ENCODE measurements around the gene PDE5A.
A peak's percentile ranks its signal among the peaks of the same experiment; 100 is the strongest.
"Not testable (repeated sequence)": the region's sequence is repeated elsewhere in the genome, so short reads cannot be mapped to it uniquely, and the experiment has no call there.

The PDE5A gene

DNA sequence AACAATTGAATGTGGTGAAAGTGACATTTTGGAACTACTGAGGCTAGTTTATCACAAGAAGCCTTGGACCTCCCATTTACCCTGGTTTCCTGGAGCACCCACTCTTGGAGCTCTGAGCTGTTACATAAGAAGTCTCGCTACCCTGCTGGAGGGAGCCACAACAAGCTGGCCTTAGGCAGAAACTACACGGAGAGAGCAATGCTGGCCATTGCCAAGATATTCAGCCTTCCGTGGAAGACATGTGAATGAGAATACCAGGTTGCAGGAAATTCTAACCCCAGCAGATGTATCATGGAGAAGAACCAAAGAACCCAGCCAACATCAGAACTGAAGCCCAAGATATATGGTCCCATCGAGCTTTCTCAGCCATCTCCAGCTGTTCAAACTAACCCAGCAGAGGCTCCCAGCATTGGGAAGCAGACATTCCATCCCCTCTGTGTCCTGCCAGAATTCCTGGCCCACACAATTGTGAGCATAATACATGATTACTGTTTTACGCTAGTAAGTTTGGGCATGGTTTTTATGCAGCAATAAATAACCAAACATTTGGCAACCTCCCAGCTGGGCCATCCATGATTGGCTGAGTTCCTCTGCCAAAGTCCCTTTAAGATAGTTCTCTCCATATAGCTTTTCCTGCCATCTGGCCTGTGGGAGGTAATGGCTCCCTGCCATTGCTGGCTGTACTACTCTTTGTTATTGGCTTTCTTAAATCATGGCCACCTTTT, 17.9 kb upstream of the PDE5A start:
- DNase-seq (ENCODE audit: low read depth in 2 of 2) = no peak

DNA sequence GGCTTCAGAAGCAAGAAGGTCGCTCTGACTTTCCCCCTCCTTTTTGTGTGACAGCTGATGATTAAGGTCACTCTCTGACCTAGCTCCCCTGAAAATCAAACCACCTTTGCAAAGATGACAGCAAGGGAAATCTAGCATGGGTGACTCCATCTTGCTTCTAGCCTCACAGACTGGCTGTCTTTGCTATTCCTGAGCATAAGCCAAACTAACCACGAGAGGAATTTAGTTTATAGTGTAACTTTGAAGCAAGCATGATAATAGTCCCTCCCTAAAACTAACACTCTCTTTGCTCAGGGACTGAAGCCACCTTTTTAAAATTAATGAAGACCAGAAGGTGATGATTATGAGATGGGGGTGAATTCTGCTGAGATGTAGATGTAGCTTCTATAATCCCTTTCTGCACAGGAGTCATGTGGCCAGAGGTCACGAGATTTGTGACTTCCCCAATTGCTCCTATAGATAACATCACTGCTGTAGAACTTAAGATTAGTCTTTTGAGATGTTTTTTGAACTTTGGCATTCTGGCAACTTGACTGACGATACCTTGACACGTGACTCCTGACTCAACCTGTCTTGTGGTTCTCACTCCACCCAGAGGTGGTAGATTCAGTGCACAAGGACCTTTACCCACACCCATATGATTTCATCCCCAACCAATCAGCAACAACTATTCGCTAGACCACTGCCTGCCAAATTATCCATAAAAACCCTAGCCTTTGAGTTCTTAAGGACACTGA, 14.9 kb upstream of the PDE5A start:
- no peak for DNase-seq (ENCODE audit: low read depth in 2 of 2)

DNA sequence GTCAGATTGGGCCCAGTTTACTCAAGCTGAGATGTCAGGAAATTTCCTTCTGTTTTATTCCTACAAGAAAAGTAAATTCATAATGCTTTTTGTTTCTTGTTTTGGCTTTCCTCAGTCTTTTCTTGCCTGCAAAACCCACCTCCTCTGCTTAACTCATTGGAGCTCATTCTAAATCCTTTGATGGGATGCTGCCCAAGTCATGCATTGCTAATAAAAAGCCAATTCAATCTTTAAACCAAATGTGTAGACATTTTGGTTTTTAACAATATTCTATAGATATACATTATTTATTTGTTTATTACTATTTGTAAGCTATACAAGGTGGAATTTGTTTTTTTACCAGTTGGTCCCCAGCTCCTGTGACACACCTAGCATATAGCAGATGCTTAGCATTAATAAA, 13.2 kb upstream of the PDE5A start:
- no peak for DNase-seq (ENCODE audit: low read depth in 2 of 2)

DNA sequence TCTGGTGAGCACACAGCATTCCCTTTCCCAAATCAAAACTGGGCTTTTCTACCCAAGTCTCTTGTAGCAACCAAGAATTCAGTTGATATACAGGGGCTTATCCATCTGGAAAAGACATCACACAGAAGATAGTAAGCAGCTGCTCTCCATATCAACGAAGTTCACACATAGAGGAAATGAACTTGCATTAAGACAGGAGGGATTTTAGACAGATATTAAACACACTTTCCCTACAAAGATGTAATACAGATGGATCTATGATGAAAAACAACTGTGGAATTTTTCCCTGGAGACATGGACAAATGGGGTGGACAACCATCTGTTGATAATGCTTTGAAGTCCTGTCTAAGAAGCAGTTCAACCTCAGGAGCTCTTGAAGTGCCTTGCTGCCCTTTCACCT, 9.8 kb upstream of the PDE5A start:
- DNase-seq (ENCODE audit: low read depth in 2 of 2) = no peak

DNA sequence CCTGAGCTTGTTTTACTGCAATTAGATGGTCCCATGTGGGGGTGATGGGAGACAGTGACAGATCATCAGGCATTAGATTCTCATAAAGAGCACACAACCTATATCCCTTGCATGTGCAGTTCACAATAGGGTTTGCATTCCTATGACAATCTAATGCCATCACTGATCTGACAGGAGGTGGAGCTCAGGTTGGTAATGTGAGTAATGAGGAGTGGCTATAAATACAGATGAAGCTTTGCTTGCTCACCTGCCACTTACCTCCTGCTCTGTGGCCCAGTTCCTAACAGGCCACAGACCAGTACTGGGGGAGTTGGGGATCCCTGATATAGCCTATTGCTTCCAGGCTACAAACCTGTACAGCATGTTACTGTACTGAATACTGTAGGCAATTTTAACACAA, 8.2 kb upstream of the PDE5A start:
- DNase-seq (ENCODE audit: low read depth in 2 of 2) = not testable (repeated sequence)

DNA sequence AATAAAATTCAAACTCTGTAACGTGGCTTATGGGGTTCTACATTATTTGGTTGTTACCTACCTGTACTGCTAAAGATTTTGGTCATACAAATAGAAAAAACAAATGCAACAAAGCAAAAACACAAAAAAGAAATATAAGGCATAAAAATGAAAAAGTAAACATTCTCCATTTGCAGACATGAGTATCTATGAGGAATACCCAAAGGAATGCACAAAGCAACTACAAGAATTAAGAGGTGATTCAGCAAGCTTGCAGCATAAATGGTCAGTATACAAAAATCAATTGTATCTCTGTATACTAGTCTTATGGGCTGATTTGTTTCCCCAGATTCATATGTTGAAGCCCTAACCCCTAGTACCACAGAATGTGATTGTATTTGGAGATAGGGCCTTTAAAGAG, 3.6 kb upstream of the PDE5A start:
- no peak for DNase-seq (ENCODE audit: low read depth in 2 of 2)

DNA sequence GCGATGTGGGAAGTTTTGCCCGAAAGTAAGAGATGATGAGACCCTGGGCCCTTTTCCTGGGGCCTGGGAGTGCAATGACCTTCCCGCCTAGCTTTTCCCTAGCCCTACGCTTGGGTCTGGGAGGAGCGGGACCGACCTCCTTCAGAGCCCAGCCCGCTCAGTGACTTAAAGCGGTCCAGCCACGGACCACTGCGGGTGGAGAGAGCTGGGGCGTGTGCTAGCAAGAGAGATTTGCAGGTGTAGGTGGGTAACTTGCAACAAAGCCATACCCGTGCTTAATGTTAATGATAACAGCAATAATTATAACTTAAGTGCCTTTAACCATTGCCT, 503 bp upstream of the PDE5A start:
- DNase-seq (ENCODE audit: low read depth in 2 of 2) = no peak

DNA sequence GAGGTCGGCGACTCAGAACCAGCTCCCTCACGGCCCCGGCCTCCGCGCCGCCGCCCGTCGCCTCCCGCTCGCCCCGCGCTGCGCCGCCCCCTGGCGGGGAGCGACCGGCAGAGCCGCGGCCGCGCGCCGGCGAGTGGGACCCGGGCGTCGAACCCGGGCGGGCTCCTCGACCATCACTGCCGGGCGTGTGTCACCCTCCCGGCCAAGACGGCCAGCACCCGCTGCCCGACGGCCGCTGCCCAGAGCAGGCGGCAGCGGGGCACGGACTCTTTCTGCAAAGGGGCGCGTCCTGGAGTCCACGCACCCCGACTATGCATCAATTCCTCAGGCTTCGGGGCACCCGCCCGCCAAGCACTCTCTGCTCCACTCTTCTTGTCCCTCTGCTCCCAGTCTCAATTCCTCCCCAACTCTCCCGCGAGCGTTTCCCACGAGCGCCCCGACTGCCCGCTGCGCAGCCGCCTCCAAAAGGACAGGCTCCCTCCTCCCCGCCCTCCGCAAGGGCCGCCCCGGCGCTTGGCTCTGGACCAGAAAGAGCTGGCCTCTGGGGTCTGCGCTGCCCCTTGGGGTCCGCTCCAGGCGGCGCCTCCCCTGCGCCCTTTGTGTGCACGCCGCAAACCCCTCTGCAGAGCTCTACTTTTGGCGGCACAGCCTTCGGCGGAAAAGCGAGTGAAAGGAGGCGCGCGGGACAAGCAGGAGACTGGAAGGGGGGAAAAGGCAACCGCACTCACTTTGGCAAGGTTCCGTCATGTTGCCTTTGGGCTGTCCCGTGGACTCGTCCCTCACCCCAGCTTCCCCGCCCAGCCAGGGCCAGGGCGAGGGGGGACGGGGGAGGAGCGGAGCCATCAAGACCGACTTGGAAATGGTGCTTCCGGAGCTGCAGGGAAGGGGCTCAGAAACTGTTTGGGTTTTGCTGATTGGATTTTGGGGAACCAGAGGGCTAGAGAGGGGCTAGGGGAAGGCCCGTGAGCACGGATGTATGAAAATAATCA, 1.0 kb downstream of the PDE5A start:
- peak in 1 of 2 donors; percentile 23 for DNase-seq (ENCODE audit: low read depth in 2 of 2)

DNA sequence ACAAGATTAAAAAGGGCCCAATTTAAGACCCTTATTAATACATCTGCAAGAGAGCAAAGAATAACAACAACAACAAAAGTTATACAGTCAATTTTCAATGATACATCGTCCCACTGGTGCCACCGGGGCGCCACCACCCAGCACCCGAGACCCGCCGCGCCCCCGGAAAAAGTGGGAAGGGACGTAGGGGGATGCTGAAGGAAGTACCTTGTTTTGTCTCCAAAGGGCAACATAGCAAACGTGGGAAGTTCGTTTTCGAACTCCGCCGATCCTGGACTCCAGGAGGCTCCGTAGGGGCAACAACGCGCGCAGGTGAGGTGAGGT, 1.7 kb downstream of the PDE5A start:
- no peak for DNase-seq (ENCODE audit: low read depth in 2 of 2)

DNA sequence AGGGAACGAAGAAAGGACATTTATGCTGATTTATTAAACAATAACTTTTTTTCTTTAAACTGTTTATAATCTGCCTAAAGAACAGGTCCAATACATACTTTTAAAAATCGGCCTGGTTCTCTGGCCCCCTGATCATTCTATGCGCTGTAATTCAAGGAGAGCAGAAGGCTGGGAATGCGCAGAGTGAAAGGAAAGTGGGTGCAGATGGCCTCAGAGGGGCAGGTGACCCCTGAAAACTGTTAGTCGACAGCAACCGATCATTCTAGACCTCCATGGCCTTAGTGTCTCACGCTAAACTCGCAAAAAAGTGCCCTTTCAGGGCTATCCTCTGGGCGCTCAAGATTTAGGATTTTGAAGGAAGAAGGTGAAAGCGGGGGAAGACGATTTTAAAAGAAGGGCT, 2.2 kb downstream of the PDE5A start:
- DNase-seq (ENCODE audit: low read depth in 2 of 2) = no peak

DNA sequence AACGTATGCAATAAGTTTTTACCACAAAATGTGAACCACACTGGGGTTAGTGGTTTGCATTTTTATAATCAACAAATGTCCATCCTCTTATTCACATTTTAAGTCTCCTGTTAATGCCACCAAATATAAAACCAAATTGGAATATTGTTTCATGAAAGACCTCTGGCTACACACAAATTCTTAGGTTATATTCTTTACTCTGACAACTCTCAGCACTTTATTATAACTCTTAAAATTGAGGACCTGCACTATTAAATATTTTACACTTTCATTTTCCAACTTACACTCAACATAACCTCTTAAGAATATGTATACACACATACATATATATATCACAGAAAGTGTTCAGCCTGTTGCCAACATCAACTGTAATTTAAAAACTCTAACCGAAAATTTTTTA, 2.8 kb downstream of the PDE5A start:
- no peak for DNase-seq (ENCODE audit: low read depth in 2 of 2)

DNA sequence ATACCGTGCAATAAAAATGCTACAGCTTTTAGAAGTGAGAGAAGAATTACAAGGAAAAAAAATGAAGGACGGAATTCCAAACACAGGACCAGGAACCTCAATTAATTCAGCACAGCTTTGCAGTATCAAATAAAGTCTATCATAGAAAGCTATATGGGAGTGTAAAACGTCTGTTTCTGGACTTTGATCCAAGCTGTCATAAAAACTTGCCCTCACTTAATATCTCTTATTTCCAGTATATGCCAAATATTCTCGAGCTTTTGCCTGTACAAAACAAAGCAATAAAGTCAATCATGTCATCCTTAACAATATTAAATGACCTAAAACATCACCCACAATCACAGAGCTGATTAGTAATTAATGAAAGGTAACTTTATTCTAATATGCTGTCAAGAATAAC, 4.2 kb downstream of the PDE5A start:
- DNase-seq (ENCODE audit: low read depth in 2 of 2) = no peak

DNA sequence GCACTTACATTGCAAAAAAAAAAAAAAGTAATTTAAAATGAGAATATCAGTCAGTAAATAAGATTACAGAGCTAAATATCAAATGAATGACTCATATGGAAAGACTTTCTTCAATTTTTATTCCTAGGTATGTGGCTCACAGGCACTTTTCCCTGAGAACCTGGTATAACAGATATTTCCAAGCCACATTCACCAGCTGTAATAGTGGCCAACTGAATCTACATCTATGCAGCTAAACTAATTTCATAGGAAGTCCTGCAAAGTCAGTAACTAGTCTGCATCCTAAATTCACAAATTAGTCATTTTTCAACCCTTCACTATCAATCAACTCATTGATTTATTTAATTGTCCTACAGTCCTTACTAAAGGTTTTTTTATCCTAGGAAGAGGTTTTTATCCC, 5.6 kb downstream of the PDE5A start:
- no peak for DNase-seq (ENCODE audit: low read depth in 2 of 2)

DNA sequence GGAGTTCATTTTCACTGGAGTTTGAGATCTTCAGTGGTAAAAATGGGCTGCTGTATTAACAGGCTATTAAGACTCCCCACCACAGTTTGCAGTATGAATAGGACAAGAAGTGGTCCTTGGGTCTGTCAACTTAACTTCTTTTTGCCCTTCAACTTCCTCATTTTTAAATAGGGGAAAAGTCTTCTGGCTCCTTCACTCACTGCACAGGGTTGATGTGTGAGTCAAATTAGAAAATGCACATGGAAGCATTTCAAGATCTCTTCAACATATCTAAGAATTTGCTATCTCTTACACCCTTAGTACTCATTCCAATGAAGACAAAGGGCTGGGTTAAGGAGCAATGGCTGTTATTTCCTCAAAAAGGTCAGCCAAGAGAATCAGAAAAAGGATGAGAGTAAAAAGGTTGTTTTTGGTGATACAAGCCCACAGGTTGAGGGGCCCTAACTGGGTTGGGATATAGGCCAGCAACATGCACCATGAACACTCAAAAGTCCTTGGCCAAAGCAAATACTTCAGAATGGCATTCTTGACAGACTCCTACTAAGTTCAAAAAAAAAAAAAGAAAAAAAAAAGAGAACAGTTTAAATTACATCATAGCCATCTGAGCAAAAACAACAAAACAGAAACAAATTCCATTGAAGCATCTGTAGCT, 13.4 kb downstream of the PDE5A start:
- DNase-seq (ENCODE audit: low read depth in 2 of 2) = no peak

DNA sequence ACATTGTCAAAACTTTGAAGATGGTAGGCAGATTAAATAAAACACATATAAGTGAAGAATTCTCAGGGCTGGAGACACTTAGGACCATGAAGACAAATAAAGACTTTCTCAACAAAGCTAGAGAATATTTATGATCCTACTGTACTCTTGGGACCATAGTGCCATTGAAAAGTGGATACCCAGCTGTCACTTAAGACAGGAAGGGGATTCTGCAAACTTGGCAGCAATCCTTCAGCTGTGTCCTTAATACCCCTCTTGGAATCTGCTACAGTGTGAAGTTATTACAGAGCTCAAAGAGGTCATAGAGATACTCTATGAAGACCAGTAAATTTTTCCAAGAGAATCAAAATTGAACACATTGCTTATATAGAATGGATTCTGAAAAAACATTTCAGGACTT, 24.3 kb downstream of the PDE5A start:
- no peak for DNase-seq (ENCODE audit: low read depth in 2 of 2)

DNA sequence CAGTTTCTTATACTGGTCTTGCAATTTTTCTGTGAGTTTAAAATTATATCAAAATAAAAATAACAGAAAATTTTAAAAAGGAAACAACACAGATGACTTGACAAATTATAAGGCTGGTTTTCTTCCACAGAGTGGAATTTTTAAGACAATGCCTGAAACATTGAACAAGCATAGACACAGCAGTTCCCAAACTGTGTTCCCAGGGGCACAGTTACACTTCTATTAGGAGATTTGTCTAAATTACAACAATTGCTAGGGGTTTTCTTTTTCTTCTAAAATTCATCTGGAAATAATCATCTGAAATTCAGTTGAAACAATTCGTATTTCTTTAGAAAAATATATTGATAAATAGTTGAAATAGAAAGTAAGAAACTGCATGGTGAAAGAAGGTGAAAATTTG, 26.2 kb downstream of the PDE5A start:
- no peak for DNase-seq (ENCODE audit: low read depth in 2 of 2)

DNA sequence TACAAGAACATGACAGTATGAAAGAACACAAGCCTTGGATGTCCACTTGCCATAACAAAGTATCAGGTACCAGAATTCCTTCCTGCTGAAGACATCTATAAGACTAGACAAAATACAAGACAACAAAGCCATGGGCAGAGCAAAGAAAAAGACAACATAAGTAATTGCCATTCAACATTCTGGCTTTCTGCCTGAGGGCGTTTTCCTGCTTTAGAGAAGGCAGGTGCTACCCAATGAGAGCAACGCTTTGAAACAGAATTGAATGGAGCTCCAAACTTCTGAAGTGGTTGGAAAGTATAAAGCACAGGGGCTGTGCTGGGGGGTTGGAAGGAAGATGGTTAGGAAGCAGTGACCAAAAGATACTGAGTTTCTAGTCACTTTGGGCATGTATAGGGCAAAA, 30.1 kb downstream of the PDE5A start:
- no peak for DNase-seq (ENCODE audit: low read depth in 2 of 2)

DNA sequence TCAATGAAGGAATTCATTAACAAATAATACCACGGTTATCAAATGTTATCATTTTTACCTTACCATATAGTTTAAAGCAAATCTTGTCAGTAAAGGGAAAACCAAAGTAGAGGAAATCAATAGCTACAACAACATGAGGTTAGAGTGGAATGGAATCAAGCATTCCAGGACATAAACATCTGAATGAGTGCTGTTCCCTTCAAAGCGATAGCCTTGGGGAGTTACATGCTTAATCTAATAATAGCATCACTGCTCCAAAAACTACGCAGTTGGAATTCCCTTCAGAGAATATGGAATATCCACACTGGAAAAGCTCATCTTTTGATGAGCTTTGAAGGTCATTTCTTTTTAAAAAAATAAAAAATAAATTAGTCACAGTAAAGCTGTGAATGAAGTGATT, 31.2 kb downstream of the PDE5A start:
- DNase-seq (ENCODE audit: low read depth in 2 of 2) = no peak

DNA sequence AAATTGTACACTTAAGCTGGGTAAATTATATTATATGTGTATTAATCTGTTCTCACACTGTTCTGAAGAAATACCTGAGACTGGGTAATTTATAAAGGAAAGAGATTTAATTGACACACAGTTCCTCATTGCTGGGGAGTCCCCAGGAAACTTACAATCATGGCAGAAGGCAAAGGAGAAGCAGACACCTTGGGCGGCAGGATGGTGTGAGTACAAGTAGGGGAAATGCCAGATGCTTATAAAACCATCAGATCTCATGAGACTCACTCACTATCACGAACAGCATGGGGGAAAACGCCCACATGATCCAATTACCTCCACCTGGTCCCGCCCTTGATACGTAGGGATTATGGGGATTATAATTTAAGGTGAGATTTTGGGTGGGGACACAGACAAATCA, 34.9 kb downstream of the PDE5A start:
- no peak for DNase-seq (ENCODE audit: low read depth in 2 of 2)

DNA sequence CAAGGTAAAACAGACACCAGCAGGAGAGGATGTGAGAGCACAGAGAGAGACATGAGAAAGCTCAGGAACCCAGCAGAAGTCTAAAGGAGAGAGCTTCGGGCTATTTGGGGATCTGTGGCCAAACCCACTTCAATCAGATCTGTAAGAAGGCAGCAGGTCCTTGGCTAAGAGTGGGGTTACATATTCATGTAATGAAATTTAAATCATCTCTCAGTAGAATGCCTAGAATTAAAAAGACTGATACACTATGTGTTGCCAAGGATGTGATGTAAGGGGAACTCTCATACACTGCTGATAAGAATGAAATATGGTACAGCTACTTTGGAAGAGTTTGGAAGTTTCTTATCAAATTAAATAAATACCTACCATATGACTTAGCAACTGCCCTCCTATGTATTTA, 35.8 kb downstream of the PDE5A start:
- DNase-seq (ENCODE audit: low read depth in 2 of 2) = no peak

DNA sequence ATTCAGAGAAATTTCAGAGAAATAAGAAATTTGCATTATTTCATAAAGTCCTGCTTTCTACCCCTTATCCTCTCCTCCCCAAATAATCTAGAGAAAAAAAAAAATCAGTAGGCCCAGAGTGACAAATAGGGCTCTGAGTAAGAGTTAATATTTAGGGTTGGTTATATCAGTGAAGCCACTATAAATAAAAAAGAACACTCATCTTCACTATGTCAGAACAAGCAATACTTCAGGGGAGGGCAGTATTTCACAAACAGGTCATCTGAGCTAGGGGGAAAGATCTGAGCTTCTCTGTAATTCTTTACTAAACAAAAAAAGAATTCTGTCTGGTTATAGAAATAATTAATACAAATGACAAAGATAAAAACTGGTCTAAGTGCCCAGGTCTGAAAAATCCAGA, 39.4 kb downstream of the PDE5A start:
- DNase-seq (ENCODE audit: low read depth in 2 of 2) = no peak

DNA sequence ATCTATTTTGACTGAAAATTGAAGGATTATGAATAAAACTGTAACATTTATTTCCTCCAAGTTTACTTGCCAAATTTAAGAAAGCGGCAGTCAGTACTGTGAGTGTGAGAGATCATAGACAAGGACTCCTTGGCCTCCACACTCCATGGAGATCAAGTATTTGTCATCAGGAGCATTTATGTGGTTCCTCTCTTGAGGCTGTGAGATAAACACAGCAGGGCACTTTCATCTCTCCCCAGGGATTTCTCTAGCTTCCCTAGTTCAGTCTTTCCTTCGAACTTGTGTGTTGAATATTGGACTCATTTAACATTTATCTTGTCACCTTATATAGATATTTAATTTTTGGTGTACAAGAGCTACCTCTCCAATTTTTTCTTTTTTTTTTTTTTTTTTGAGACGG, 40.8 kb downstream of the PDE5A start:
- DNase-seq (ENCODE audit: low read depth in 2 of 2) = no peak
